Measurements from ENCODE around the gene ING5. TPM values are rescaled to one million over a fixed set of nuclear protein-coding genes. Genes with fewer than 3 reads are reported as not detected.

Gene ING5
- total RNA-seq, 1 experiment from 2014 or later: 45.9 TPM

- intact Hi-C loops (cut with micrococcal nuclease): no loop called here
- CTCF ChIA-PET: no interaction called here
- RAD21 ChIA-PET (ENCODE audit: low non-redundant PET in 1 of 2, low total read pairs in 2 of 2, uncharacterized antibody in 2 of 2, unreplicated experiment in 2 of 2): no interaction called here
- H3K79me2 ChIP-seq (ENCODE audit: insufficient read depth, low read length): no peaks in the 10 kb centered on the region
- no peaks in the 10 kb centered on the region for H3K9me2 ChIP-seq (ENCODE audit: insufficient read depth)
- TF ChIP-seq CBX3 (IDR thresholded peaks at IDR 0.05; ENCODE audit: low read depth): no peak
- TF ChIP-seq TCF7L2 (IDR thresholded peaks at IDR 0.05; ENCODE audit: borderline replicate concordance, extremely low read depth, insufficient read depth, insufficient read length): no peak
- TF ChIP-seq EZH2 (IDR thresholded peaks at IDR 0.05): no peak
- no peak for TF ChIP-seq POLR2A (IDR thresholded peaks at IDR 0.05; ENCODE audit: borderline replicate concordance, extremely low read depth, insufficient read depth, insufficient read length)
- no peak for TF ChIP-seq EZH2phosphoT487 (IDR thresholded peaks at IDR 0.05; ENCODE audit: borderline replicate concordance)
- no peak for TF ChIP-seq RAD21 (IDR thresholded peaks at IDR 0.05; ENCODE audit: low read depth)
- TF ChIP-seq ZBTB33 (IDR thresholded peaks at IDR 0.05; ENCODE audit: extremely low read depth, insufficient replicate concordance, low read length): no peak
- TF ChIP-seq ELF1 (IDR thresholded peaks at IDR 0.05; ENCODE audit: borderline replicate concordance, low read depth): no peak
- no peak for TF ChIP-seq ZNF274 (IDR thresholded peaks at IDR 0.05; ENCODE audit: low read depth, low read length)
- TF ChIP-seq SP1 (IDR thresholded peaks at IDR 0.05; ENCODE audit: low read depth): no peak
- TF ChIP-seq POLR2AphosphoS5 (IDR thresholded peaks at IDR 0.05; ENCODE audit: low read depth, low read length): no peak
- no peak for TF ChIP-seq SRF (IDR thresholded peaks at IDR 0.05; ENCODE audit: low read depth)
- no peak for TF ChIP-seq FOSL1 (IDR thresholded peaks at IDR 0.05; ENCODE audit: low read depth)
- no peak for TF ChIP-seq MAX (IDR thresholded peaks at IDR 0.05)
- TF ChIP-seq JUND (IDR thresholded peaks at IDR 0.05): no peak
- no peak for TF ChIP-seq EGR1 (IDR thresholded peaks at IDR 0.05; ENCODE audit: low read depth)
- no peak for TF ChIP-seq CEBPB (IDR thresholded peaks at IDR 0.05; ENCODE audit: low read depth)
- no peak for TF ChIP-seq ZFX (IDR thresholded peaks at IDR 0.05)
- no peak for TF ChIP-seq ATF3 (IDR thresholded peaks at IDR 0.05)
- no peak for TF ChIP-seq YY1 (IDR thresholded peaks at IDR 0.05; ENCODE audit: extremely low read depth, insufficient replicate concordance, low read depth, low read length)
- H3K4me1 ChIP-seq (ENCODE audit: control insufficient read depth in 1 of 2, insufficient read depth in 2 of 2, low read length in 2 of 2): peaks cover 0 to 5% of the 10 kb centered on the region in 2 experiments; a peak in 1 of 4 replicates
- ATAC-seq: no peak
- H3K9me3 ChIP-seq (ENCODE audit: control insufficient read depth in 1 of 2, insufficient read depth in 1 of 2, low read depth in 1 of 2, low read length in 2 of 2): no peaks in the 10 kb centered on the region
- no peaks in the 10 kb centered on the region for H3K27me3 ChIP-seq (ENCODE audit: insufficient read depth, low read length)
- no peak overlapping the region for H3K27ac ChIP-seq (ENCODE audit: low read depth, low read length)
- H2AFZ ChIP-seq (ENCODE audit: low read depth, low read length, poor library complexity, severe bottlenecking): no peak overlapping the region
- no peak overlapping the region for H3K4me2 ChIP-seq (ENCODE audit: low read length)
- H3K36me3 ChIP-seq (ENCODE audit: control insufficient read depth in 1 of 2, insufficient read depth in 2 of 2, low read length in 2 of 2): peaks cover 12 to 20% of the 10 kb centered on the region in 2 experiments; a peak in 3 of 4 replicates
- POLR2A ChIA-PET: no interaction called here
- 0 out of 2 replicates have a peak, but pooled peaks cover 3% of the 10 kb centered on the region for H4K20me1 ChIP-seq (ENCODE audit: insufficient read depth)
- BruUV-seq (replicated peaks): no TSS peak
- no peak overlapping the region for H3K4me3 ChIP-seq (replicated peaks in 1 of 2; ENCODE audit: low read depth in 1 of 2, low read length in 2 of 2)
- H3K9ac ChIP-seq (ENCODE audit: low read length): no peak overlapping the region
- DNase-seq (ENCODE audit: low read depth, low spot score): no peak
Observed at GRCh38 chr2:241666627-241667400, 35.0 kb upstream of the ING5 start.
